HTR-8/SVneo (cell line): Measurements from ENCODE around the gene OSBPL3.
"Not testable (repeated sequence)": the region's sequence is repeated elsewhere in the genome, so short reads cannot be mapped to it uniquely, and the experiment has no call there.

ENCODE experiments used
- DNase-seq: peaks from one replicate; pipeline ENCODE4 v3.0.0; 2011; ENCODE audit warnings: low spot score, mixed read lengths; ENCODE audit not compliant: insufficient read length
- FAIRE-seq: peaks from 2 replicates; lab custom pipeline; 2011; peaks lifted over from hg19 to GRCh38; lab: Jason Lieb, UNC

OSBPL3 gene

GRCh38 chr7:24812305-24812945, 167.6 kb downstream of the OSBPL3 start:
- FAIRE-seq (no peak), DNase-seq (peak; percentile 51)

DNA sequence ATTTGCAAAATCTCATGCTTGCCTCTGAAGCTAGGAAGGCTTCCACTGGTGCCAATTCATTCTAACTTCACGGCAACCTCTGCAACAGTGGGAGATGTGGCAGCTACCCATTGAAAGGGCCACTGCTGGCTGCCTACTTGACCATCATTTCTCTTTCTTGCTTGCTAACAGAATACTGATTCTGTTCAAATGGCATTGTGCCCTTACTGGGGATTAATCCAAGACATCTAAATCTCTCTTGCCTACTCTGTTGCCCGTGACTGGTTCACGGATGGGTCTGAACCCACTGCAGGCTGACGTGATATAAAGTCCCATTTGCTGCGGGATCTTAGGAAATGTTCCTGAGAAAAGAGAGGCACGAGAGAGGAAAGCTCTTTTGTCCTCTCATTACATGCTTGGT, 171.5 kb downstream of the OSBPL3 start:
- FAIRE-seq: no peak

GRCh38 chr7:24802300-24802699, 177.7 kb downstream of the OSBPL3 start:
- FAIRE-seq: no peak
- no peak for DNase-seq

More for the DNA sequence above, 171.5 kb downstream of the OSBPL3 start:
- no peak for DNase-seq

DNA sequence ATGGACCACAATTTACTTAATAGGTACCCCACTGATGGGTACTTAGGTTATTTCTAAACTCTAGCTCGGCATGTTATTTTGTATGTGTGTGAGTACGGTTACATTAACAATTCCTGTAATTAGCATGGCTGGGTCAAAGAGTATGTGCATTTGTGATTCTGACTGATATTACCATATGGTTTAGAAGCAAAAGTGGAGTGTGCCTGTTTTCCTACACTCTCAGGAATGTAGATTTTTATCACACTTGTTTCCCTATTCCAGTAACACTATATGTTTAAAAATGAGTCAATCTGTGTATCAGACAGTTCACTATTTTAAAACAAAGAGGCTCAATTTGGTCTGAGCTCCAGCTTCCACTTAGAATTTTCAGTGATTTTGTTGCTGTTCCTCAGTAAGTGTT, 178.1 kb downstream of the OSBPL3 start:
- FAIRE-seq (no peak), DNase-seq (no peak)

- DNase-seq (no peak), FAIRE-seq (no peak)
These were observed 179.3 kb downstream of the OSBPL3 start for GRCh38 chr7:24800667-24801066.

DNA sequence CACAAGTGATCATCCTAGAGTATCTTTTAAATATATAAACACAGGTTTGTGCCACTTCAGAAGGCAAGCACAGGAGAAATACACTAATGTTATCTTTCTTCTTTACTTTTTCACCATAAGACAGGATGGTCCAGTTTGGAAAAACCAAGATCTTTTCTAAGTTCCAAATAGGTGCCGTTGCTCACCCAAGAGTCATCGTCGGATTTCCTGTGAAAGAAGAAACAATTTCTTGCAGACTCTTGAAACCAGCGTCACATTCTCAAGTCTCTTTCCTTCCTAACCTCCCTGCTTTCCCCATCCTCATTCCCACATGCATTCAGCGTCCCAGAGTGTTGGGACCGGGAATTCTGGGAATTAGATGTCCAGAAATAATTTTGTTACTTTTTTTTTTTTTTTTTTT, 179.9 kb downstream of the OSBPL3 start:
- DNase-seq (no peak), FAIRE-seq (no peak)

DNA sequence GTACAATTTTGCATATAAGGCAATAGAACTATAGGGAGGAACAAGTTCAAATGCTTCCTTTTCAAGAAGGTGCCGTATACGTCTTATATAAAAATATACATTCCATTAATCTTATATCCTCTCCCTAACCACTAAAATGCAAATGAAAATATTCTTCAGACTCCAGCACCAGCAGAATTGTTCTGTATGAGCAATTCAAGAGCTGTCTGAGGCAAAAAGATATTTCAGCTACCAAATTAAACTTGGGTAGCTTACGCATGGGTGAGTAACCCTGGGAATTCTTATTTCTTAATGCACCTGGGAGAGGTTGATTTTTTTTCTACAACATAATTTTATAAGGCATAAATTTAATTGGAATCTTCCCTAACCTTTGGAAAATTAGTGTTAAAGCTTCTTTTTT, 180.5 kb downstream of the OSBPL3 start:
- no peak for DNase-seq
- FAIRE-seq: no peak

DNA sequence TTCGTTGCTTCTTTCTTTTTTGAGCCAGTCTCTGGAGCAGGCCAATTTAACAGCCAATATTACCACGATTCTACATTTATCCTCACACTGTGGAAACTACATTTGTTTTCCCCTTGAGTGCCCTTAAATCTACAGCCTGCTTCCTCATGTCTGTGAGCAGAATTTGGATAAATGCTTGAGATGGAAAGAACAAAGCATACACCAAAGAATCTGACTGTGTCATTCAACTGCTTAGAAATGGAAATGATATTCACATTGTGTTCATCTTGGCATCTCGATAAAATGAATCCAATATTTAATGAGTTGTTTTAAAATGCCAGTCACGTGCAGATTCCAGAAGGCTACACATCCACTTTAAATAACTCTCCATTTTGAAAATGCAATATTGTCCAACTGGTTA, 181.7 kb downstream of the OSBPL3 start:
- FAIRE-seq (no peak), DNase-seq (no peak)

DNA sequence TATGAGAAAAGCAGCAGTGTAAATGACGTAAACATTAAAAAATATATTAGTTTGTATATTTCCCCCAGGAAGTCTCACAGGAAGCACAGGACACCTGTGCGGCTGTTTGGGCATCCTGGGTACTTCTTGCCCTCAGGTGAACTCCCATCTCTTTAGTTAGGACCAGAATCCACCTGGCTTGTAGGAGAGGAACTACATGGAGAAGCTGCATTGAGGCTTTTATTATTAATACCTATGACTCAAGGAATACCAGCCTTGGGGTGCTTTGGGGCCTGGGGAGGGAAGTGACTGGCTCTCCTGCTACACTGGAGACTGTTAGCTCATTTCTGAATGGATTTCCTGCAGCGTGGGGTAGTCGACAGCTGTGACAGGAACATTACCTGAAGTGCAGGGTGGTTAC, 182.7 kb downstream of the OSBPL3 start:
- DNase-seq (no peak), FAIRE-seq (no peak)

DNA sequence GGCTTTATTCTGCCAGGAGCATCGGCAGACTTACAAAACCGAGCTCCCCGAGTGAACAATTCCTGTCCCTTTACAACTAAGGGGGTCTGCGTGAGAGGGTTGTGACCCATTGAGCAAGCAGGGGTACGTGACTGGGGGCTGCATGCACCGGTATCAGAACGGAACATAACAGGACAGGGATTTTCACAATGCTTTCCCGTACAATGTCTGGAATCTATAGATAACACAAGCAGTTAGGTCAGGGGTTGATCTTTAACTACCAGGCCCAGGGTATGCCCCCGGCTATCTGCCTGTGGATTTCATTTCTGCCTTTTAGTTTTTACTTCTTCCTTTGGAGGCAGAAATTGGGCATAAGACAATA, 184.6 kb downstream of the OSBPL3 start:
- DNase-seq (no peak), FAIRE-seq (no peak)

DNA sequence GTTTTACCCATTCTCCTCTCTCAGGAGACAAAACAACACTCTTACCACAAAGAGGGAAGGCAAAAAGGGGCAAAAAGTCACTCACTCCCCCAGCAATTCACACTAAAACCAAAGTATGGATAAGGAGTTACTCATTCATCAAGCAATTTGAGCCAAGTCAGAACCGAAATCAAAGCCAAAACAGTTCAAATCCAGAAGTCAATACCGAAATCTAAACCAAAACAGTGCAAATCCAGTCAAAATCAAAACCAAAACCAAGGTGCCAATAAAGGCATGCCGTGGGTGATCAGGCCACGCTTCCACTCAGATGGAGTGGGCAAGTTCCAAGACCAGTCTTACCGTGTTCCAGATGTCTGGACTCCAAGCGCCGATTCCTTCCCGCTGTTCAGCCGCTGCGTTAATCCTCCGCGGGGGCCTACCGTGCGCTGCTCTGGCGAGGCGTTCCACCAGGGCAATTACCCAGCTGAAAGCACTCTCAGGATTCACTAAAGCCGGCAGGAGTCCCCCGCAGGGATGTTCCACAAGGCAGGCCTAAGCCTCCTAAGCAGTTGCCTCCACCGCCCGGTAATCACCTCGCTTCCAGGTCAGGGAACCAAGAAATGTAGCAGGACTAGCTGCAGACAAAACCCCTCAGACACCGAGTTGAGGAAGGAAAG, 185.1 kb downstream of the OSBPL3 start:
- FAIRE-seq, DNase-seq: not testable (repeated sequence)

DNA sequence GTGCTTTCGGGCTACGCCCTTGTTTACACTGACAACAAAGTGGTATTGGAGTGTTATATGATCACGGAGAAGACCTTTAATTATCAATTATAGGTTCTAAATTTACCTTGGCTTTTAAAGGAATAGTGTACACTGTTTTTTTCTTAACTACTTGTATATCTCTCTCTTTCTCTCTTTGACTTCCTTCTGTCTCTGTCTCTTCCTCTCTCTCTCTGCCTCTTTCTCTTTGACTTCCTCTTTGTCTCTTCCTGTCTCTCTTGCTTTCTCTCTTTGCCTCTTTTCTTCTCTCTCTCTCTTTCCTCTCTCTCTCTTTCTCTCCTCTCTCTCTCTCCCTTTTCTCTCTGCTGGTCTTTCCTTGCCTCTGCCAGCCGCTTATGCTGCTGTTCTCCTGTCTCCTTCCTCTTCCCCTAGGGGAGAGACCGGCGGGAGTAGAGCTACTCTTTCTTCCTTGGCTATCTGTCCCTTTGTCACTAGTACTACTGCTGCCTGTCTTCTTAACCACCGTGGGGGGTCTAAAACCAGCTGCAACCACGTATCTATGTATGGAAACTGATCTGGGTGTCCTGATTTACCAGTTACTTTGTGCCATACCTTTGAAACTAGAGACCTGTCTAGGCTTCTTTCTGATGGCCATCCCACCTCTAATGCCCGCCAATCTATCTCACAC, 185.9 kb downstream of the OSBPL3 start:
- no peak for FAIRE-seq
- DNase-seq: no peak

GRCh38 chr7:24788961-24789576, 190.9 kb downstream of the OSBPL3 start:
- DNase-seq: no peak
- no peak for FAIRE-seq

DNA sequence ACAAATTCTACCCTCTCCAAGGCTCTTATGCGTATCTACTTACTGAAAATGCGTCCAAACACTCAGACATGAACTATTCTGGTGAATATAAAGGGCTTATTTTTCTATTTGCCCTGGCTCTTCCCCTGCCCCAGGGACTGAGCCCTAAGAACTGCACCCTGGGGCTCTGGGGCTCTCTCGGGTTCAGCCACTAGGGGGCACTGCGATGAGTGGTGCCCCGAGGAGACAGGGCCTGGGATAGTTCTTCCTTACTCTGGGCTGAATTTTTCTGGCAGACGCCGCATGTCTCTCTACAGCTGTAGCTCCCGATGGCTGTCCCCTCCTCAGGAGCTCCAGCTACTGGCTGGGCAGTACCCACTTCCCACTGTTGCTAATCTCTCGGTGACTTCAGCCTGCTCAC, 191.9 kb downstream of the OSBPL3 start:
- DNase-seq (no peak), FAIRE-seq (no peak)

DNA sequence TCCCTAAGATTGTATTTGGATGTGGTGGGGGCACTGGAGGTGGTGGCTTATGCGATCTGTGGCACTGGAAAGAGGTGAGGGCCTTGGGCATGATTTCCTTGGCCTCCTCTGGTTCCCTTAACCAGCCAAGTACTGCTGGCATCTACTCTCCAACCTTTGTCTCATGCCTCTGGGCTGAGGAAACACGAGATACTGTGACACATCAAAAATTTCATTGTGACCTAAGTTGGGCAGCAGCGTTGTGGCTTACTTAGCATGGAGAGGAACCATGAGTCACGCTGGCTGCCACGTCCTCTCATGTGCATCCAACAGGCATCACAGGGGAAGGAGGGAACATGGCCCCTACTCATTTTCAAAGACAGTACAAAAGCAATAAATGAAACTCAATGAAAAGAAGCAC, 193.0 kb downstream of the OSBPL3 start:
- DNase-seq: peak; percentile 74
- peak; percentile 89 for FAIRE-seq

DNA sequence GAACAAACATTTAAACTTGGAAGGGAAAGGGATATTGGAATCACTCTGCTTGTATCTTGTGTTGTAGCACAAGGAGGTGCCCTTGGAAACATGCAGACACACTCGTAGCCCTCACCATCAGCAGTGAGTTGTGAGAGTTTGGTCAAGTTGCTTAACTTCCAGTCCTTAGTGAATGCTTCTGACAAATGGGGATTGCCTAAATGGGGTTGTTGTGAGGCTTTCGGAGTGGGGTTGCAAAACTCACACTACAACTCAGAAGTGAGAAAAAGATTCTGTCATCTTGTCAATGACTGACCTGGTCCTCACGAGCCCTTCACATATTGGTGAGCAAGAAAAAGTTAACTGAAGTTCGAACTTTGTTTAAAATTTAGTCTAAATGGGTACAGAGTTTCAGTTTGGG, 193.7 kb downstream of the OSBPL3 start:
- DNase-seq (no peak), FAIRE-seq (no peak)

- no peak for DNase-seq
- no peak for FAIRE-seq
These were observed 195.7 kb downstream of the OSBPL3 start for GRCh38 chr7:24784277-24784676.

- no peak for DNase-seq
- FAIRE-seq: no peak
These were observed 196.3 kb downstream of the OSBPL3 start for GRCh38 chr7:24783698-24784097.

GRCh38 chr7:24781106-24781505, 198.9 kb downstream of the OSBPL3 start:
- DNase-seq: no peak
- peak; percentile 40 for FAIRE-seq

DNA sequence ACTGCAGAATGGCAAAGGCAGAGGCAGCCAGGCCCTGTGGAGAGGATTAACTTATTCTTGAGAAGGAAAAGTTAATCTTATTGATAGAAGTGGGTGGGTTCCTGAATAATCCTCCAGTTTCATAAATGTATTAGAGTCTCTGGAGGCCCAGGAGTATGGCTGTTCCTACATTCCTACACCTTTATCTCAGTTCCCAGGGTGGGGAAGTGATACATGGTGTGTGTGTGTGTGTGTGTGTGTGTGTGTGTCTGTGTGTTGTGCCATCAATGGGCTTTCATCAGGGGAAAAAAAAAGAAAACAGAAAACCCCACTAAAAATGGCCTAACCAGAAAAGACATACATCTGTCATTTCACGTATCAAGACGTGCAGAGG, 200.7 kb downstream of the OSBPL3 start:
- FAIRE-seq (no peak), DNase-seq (no peak)

- DNase-seq (no peak), FAIRE-seq (no peak)
These were observed 201.3 kb downstream of the OSBPL3 start for GRCh38 chr7:24778543-24779282.
